GM12874 (cell line): ENCODE measurements around the gene COL16A1.

ENCODE experiments used
- TF ChIP-seq, protein P1 (sequence below): IDR thresholded peaks from 2 replicates; pipeline ENCODE4 v1.5.1; 2011; ENCODE audit warnings: low read depth, mild to moderate bottlenecking, control low read depth, low read length, moderate library complexity; ENCODE audit not compliant: insufficient read depth

COL16A1 gene

GRCh38 chr1:31701091-31701736, 2.6 kb downstream of the COL16A1 start:
- TF ChIP-seq, protein P1, sequence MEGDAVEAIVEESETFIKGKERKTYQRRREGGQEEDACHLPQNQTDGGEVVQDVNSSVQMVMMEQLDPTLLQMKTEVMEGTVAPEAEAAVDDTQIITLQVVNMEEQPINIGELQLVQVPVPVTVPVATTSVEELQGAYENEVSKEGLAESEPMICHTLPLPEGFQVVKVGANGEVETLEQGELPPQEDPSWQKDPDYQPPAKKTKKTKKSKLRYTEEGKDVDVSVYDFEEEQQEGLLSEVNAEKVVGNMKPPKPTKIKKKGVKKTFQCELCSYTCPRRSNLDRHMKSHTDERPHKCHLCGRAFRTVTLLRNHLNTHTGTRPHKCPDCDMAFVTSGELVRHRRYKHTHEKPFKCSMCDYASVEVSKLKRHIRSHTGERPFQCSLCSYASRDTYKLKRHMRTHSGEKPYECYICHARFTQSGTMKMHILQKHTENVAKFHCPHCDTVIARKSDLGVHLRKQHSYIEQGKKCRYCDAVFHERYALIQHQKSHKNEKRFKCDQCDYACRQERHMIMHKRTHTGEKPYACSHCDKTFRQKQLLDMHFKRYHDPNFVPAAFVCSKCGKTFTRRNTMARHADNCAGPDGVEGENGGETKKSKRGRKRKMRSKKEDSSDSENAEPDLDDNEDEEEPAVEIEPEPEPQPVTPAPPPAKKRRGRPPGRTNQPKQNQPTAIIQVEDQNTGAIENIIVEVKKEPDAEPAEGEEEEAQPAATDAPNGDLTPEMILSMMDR = no peak

GRCh38 chr1:31700468-31701090, 3.2 kb downstream of the COL16A1 start:
- TF ChIP-seq, protein P1 = no peak

GRCh38 chr1:31699341-31699891, 4.4 kb downstream of the COL16A1 start:
- TF ChIP-seq, protein P1 = no peak

GRCh38 chr1:31697369-31697984, 6.3 kb downstream of the COL16A1 start:
- TF ChIP-seq, protein P1 = no peak

GRCh38 chr1:31696242-31696641, 7.6 kb downstream of the COL16A1 start:
- TF ChIP-seq, protein P1 = no peak

- TF ChIP-seq, protein P1 = no peak
Measured at GRCh38 chr1:31695327-31695726, 8.5 kb downstream of the COL16A1 start.

- TF ChIP-seq, protein P1 = no peak
Measured at GRCh38 chr1:31694964-31695313, 8.9 kb downstream of the COL16A1 start.
